Activated B cell treated with CpG ODN at 0.5 μM for 24 hours (primary cell): ENCODE data around the gene ACP1. TPM values are rescaled to one million over a fixed set of nuclear protein-coding genes. Genes with fewer than 3 reads are reported as not detected.

Experiments
- ATAC-seq: fragments of 200-7000 bp; cut with Tn5 transposase; one replicate; pipeline ENCODE4 v1.10.0; 2021; ENCODE audit warnings: low read depth, mild to moderate bottlenecking, moderate library complexity
- CTCF ChIA-PET: fragments of 350-600 bp; sonication (Branson Sonifier 250); formaldehyde crosslinking; loops from one replicate; lab custom pipeline; 2021; ENCODE audit warnings: antibody characterized with exemption; lab: Charles Lee
- POLR2A ChIA-PET: fragments of 350-600 bp; sonication (Branson Sonifier 250); formaldehyde crosslinking; loops from one replicate; lab custom pipeline; 2021; ENCODE audit warnings: antibody characterized with exemption; lab: Charles Lee
- DNase-seq: peaks from one replicate; pipeline ENCODE4 v3.0.0; 2022
- H3K27ac Mint-ChIP-seq: one replicate; pipeline ENCODE4 v1.8.0; 2020; ENCODE audit warnings: mixed read lengths
- H3K27me3 Mint-ChIP-seq: one replicate; pipeline ENCODE4 v1.8.0; 2021; ENCODE audit warnings: mixed read lengths
- H3K36me3 Mint-ChIP-seq: one replicate; pipeline ENCODE4 v1.8.0; 2021; ENCODE audit warnings: low read depth, mixed read lengths
- H3K4me1 Mint-ChIP-seq: one replicate; pipeline ENCODE4 v1.8.0; 2021; ENCODE audit warnings: mixed read lengths
- H3K4me3 Mint-ChIP-seq: one replicate; pipeline ENCODE4 v1.8.0; 2020; ENCODE audit warnings: mild to moderate bottlenecking, mixed read lengths
- H3K9me3 Mint-ChIP-seq: one replicate; pipeline ENCODE4 v1.8.0; 2020; ENCODE audit warnings: mixed read lengths
- intact Hi-C: fragments of 100-400 bp; cut with micrococcal nuclease; formaldehyde crosslinking; loops from one replicate; pipeline ENCODE4 v1.15.1; 2024
- total RNA-seq: library from RNA; stranded (reverse); gene quantifications from 2 replicates; pipeline ENCODE4 v1.2.3, GENCODE V29; 2022
- TF ChIP-seq, protein P1 (sequence below): fragments of 200-600 bp; IDR thresholded peaks from one replicate; pipeline ENCODE4 v1.8.0; 2022; ENCODE audit warnings: antibody characterized with exemption, mild to moderate bottlenecking

Gene ACP1
- total RNA-seq, 1 donor from 2014 or later, result 81.8 TPM

DNA sequence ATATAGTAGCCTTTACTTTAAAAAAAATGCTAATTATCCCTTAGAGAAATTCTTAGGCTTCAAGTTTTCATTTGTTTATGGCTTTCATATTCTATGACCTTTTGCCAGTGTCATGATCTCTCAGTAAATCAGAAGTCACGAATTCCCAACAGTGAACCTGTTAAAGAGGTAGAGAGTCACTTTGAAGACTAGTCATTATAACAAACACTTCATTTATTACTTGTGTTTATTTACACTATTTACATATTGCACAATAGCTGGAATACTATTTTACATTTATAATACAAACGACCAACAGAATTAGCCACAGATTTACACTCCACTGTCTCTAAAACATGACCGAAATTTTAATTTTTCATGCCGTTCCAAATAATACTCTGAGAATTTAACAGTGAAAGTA lies 14.6 kb downstream of the ACP1 start:
- TF ChIP-seq, protein P1, sequence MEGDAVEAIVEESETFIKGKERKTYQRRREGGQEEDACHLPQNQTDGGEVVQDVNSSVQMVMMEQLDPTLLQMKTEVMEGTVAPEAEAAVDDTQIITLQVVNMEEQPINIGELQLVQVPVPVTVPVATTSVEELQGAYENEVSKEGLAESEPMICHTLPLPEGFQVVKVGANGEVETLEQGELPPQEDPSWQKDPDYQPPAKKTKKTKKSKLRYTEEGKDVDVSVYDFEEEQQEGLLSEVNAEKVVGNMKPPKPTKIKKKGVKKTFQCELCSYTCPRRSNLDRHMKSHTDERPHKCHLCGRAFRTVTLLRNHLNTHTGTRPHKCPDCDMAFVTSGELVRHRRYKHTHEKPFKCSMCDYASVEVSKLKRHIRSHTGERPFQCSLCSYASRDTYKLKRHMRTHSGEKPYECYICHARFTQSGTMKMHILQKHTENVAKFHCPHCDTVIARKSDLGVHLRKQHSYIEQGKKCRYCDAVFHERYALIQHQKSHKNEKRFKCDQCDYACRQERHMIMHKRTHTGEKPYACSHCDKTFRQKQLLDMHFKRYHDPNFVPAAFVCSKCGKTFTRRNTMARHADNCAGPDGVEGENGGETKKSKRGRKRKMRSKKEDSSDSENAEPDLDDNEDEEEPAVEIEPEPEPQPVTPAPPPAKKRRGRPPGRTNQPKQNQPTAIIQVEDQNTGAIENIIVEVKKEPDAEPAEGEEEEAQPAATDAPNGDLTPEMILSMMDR, result no peak
- CTCF ChIA-PET, result no interaction called here

DNA sequence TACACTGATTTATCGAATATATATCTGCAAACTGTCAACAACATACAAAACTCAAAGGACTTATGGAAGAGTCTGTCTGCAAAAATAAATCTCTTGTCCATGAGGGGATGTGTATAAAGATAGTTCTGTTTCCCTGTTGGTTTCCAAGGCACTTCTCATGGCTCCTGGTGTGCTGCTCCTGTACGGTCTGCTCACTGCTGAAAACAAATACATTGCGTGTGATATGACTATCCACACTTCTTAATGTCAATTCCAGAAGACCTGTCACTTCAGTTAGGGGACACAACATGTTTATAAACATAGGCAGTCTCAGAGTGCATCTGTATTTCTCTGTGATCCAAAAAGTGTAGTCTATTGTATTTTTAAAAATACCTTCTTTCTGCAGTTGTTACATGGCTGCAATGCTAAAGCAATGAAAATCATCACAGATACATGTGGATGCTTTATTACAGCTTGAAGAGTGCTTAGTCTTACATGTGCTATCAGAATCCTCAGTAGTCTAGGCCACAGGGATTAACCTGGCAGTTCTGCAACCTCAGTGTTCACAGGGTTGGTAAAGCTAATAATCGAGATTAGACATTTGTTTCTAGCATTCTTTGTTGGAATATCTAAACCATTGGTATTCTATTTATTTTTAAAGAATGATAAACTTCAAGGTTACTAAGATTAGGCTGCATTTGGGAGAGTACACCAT lies 15.4 kb downstream of the ACP1 start:
- no peaks in the 10 kb centered on the region for H3K27me3 Mint-ChIP-seq
- no peaks in the 10 kb centered on the region for H3K9me3 Mint-ChIP-seq
- ChIA-PET POLR2A (no interaction called here), CTCF (no interaction called here)
- intact Hi-C loops, result no loop called here
- H3K36me3 Mint-ChIP-seq, result peaks cover 74% of the 10 kb centered on the region
- H3K27ac Mint-ChIP-seq, result no peak overlapping the region
- TF ChIP-seq, protein P1, result no peak
- H3K4me1 Mint-ChIP-seq, result peaks cover 10% of the 10 kb centered on the region
- DNase-seq (no peak), ATAC-seq (no peak)
- H3K4me3 Mint-ChIP-seq, result no peak overlapping the region

More for the DNA sequence above, 14.6 kb downstream of the ACP1 start:
- POLR2A ChIA-PET, result no interaction called here
- DNase-seq, result no peak
- H3K27me3 Mint-ChIP-seq, result no peaks in the 10 kb centered on the region
- ATAC-seq, result no peak
- no peaks in the 10 kb centered on the region for H3K9me3 Mint-ChIP-seq
- no peak overlapping the region for H3K4me3 Mint-ChIP-seq
- H3K36me3 Mint-ChIP-seq, result peaks cover 77% of the 10 kb centered on the region
- intact Hi-C loops, result no loop called here
- no peak overlapping the region for H3K27ac Mint-ChIP-seq
- peaks cover 15% of the 10 kb centered on the region for H3K4me1 Mint-ChIP-seq

DNA sequence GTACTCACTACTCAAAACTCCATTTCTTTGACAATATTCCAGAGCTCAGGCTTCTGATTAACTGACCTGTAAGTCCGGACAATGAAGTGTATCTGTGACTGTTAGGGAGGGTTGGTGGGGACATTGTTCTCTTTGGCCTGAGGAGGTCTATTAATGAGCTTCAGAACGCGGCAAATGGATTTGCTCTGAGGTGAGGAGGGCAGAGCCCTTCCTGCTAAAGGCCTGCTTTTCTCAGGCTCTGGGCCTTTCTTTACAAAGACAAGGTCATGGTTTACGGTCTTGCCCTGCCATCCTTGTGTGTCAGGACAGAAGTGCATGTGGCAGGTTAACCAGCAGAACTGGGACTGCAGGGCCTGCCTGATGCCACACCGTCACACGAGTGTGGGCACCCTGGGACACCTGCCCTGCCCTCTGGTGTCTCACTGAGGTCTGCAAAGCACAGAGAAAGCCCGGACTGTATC lies 15.9 kb downstream of the ACP1 start:
- peaks cover 70% of the 10 kb centered on the region for H3K36me3 Mint-ChIP-seq

DNA sequence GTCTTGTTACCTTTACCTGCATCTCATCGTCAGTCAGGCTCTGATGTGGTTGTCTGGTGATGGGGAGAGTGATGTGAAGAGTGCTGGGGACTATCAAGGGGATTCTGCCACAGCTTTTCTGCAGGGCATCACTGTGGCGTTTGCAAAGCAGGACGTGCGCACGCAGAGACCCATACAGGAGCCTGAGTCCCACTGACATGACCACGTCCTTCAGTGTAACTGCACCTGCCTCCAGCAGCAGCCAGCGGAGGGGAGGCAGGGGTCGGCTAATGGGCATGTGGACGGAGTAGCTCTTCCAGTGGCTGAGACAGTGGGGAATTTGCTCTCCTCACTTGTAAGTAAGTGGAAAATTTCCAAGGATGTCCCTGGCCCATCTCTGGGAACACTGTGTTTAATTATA lies 16.6 kb downstream of the ACP1 start:
- Mint-ChIP-seq H3K27ac (no peak overlapping the region), H3K9me3 (no peaks in the 10 kb centered on the region), H3K4me3 (no peak overlapping the region), H3K36me3 (peaks cover 64% of the 10 kb centered on the region), H3K27me3 (peaks cover 9% of the 10 kb centered on the region), H3K4me1 (peaks cover 3% of the 10 kb centered on the region)
- intact Hi-C loops, result no loop called here
- CTCF ChIA-PET, result no interaction called here
- POLR2A ChIA-PET, result no interaction called here
- TF ChIP-seq, protein P1, result no peak
- DNase-seq (no peak), ATAC-seq (no peak)

More for the DNA sequence above, 15.9 kb downstream of the ACP1 start:
- Mint-ChIP-seq H3K4me3 (no peak overlapping the region), H3K4me1 (peaks cover 4% of the 10 kb centered on the region), H3K27me3 (peaks cover 2% of the 10 kb centered on the region), H3K27ac (no peak overlapping the region), H3K9me3 (no peaks in the 10 kb centered on the region)
- POLR2A ChIA-PET, result no interaction called here
- intact Hi-C loops, result no loop called here
- ATAC-seq, result no peak
- DNase-seq, result no peak
- TF ChIP-seq, protein P1, result no peak
- CTCF ChIA-PET, result no interaction called here

DNA sequence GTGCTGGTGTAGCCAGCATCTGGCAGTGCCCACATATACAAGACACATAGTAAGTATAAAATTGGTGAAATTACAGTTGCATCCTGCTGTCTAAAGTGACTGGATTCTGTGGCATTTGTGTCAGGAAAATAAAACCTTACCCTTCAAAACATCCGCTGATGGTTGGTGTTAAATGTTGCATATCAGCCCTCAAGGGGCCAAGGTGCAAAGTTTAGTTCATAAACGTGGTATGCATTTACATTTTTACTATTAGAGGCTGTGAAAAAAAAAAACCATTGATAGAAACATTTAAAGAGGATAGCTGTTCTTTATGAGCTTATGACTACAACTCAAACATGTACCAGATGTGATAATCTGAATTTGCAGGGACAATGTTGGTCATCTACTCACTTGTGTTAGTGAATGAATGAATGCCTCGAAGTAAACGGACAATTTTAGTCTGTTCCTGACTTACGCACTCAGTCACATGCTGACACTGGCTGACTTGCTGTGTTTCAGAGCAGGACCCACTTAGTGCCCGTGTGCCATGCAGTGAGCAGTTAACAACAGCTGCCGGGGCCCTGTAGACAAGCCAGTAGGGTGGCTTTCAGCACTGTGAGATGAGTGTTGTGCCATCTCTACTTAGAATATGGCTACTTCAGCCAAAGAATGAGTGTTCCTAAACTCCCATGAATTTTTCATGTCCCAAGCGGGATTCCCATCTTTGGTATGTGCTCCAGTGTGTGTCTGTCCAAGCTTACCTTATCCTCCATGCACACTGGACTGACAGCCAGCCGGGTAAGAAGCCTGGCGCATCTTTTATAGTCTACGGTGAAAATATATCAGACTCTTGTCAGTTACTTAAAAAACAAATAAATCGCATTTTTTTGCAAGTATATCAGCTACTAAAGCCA lies 17.9 kb downstream of the ACP1 start:
- H3K9me3 Mint-ChIP-seq, result no peaks in the 10 kb centered on the region
- no peak for DNase-seq
- no peak overlapping the region for H3K4me3 Mint-ChIP-seq
- ChIA-PET POLR2A (no interaction called here), CTCF (no interaction called here)
- ATAC-seq, result no peak
- peaks cover 8% of the 10 kb centered on the region for H3K4me1 Mint-ChIP-seq
- intact Hi-C loops, result no loop called here
- peaks cover 14% of the 10 kb centered on the region for H3K27me3 Mint-ChIP-seq
- H3K27ac Mint-ChIP-seq, result no peak overlapping the region
- TF ChIP-seq, protein P1, result no peak
- peaks cover 53% of the 10 kb centered on the region for H3K36me3 Mint-ChIP-seq
